HepG2 (cell line): ENCODE data around the gene NCS1.

Source experiments
- CEBPB ChIP-seq: IDR thresholded peaks from 2 replicates; pipeline ENCODE4 v1.6.1; 2011; ENCODE audit warnings: low read depth, low read length, improper control_type of control experiment, borderline replicate concordance
- CTCF ChIP-seq: sonication (generic); formaldehyde crosslinking; IDR thresholded peaks from 2 replicates; pipeline ENCODE4 v1.5.0; 2020; ENCODE audit warnings: mild to moderate bottlenecking, missing genetic modification reagents, moderate library complexity
- EP300 ChIP-seq, 3 experiments: sonication (generic) in 1 of 3; formaldehyde crosslinking in 1 of 3; IDR thresholded peaks; 2 replicates each; pipeline versions ENCODE4 v1.5.1 to v1.6.1; 2011 to 2020; ENCODE audit warnings: low read depth in 2 of 3, low read length in 2 of 3, borderline replicate concordance in 1 of 3, improper control_type of control experiment in 1 of 3, mild to moderate bottlenecking in 1 of 3, missing genetic modification reagents in 1 of 3, moderate library complexity in 1 of 3
- FOXM1 ChIP-seq: sonication (generic); formaldehyde crosslinking; IDR thresholded peaks from 2 replicates; pipeline ENCODE4 v1.5.0; 2020; ENCODE audit warnings: missing genetic modification reagents
- HES4 ChIP-seq: sonication (generic); formaldehyde crosslinking; IDR thresholded peaks from 2 replicates; pipeline ENCODE4 v1.9.0; 2021; ENCODE audit warnings: mild to moderate bottlenecking, missing genetic modification reagents, borderline replicate concordance
- JDP2 ChIP-seq: sonication (generic); formaldehyde crosslinking; IDR thresholded peaks from 2 replicates; pipeline ENCODE4 v1.8.1; 2022; ENCODE audit warnings: missing genetic modification reagents, borderline replicate concordance
- PHB2 ChIP-seq: fragments of 450-650 bp; IDR thresholded peaks from 2 replicates; pipeline ENCODE4 v1.6.1; 2018; ENCODE audit not compliant: partially characterized antibody
- POLR2A ChIP-seq, 2 experiments: IDR thresholded peaks; 2 replicates each; pipeline ENCODE4 v1.6.1; 2011; ENCODE audit warnings: low read depth in 2 of 2, low read length in 2 of 2, mild to moderate bottlenecking in 1 of 2, moderate library complexity in 1 of 2; ENCODE audit not compliant: insufficient read depth in 1 of 2
- SIX1 ChIP-seq: sonication (generic); formaldehyde crosslinking; IDR thresholded peaks from 2 replicates; pipeline ENCODE4 v1.4.0; 2020; ENCODE audit warnings: missing genetic modification reagents, borderline replicate concordance
- SMARCC2 ChIP-seq: fragments of 450-650 bp; IDR thresholded peaks from 2 replicates; pipeline ENCODE4 v1.6.1; 2017; ENCODE audit warnings: antibody characterized with exemption, mild to moderate bottlenecking
- SMC3 ChIP-seq: IDR thresholded peaks from 2 replicates; pipeline ENCODE4 v1.6.1; 2011; ENCODE audit warnings: low read length, improper control_type of control experiment
- ZNF343 ChIP-seq: sonication (generic); formaldehyde crosslinking; IDR thresholded peaks from 2 replicates; pipeline ENCODE4 v1.4.0; 2020; ENCODE audit warnings: mild to moderate bottlenecking, missing genetic modification reagents
- ZNF354B ChIP-seq: sonication (generic); formaldehyde crosslinking; IDR thresholded peaks from 2 replicates; pipeline ENCODE4 v1.8.0; 2022; ENCODE audit warnings: mild to moderate bottlenecking, missing genetic modification reagents
- TF ChIP-seq, protein P1 (sequence below): IDR thresholded peaks from 2 replicates; pipeline ENCODE4 v1.6.1; 2016

DNA sequence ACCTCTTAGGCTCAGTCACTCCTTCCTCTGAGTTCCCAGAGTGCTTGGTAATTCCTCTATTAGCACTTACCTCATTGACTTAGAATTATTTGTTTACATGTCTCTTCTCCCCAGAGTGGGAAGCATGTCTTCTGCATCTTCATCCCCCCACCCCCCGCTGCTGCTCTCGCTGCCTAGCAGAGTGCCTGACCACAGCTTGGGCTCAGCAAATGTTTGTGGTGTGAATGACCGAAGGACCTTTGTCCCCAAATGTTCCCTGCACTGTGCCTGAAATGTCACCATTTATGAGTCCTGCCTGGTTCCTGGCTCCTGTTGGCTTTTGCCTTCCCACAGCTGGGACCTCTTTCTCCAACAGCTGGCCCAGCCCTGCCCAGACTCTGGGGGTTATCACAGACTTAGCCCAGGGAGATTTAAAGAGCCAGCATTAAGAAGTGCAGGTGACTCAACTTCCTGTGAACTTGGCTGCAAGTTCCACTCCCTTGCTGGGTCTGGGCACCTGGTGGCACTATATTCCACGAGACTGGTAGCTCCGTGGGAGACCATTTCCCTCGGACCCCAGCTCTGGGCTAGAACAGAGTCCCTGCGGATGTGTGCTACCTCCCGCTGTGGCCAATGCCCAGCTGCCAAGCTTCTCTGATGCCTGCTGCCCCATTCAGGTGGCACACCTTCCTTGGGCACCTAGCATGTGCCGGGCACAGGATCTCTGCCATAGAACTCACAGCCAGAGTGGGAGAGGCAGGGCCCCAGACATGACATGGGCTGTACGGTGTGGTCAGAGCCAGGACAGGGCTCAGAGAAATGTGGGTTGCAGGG lies 91.6 kb downstream of the NCS1 start:
- TF ChIP-seq SMARCC2 (no peak), PHB2 (no peak), FOXM1 (CRISPR knock-in tag) (no peak), POLR2A (IDR thresholded peaks at IDR 0.05; ENCODE audit: insufficient read depth in 1 of 2, low read depth in 2 of 2, low read length in 2 of 2) (no peak), SIX1 (no peak), CTCF (no peak), ZNF354B (CRISPR knock-in tag) (no peak), SMC3 (no peak), HES4 (no peak), ZNF343 (CRISPR knock-in tag) (no peak), JDP2 (CRISPR knock-in tag) (no peak), EP300 (IDR thresholded peaks at IDR 0.05; ENCODE audit: low read depth in 2 of 2, low read length in 2 of 2) (no peak), EP300 (CRISPR knock-in tag; IDR thresholded peaks at IDR 0.05; ENCODE audit: borderline replicate concordance) (no peak), CEBPB (no peak)
- TF ChIP-seq, protein P1, sequence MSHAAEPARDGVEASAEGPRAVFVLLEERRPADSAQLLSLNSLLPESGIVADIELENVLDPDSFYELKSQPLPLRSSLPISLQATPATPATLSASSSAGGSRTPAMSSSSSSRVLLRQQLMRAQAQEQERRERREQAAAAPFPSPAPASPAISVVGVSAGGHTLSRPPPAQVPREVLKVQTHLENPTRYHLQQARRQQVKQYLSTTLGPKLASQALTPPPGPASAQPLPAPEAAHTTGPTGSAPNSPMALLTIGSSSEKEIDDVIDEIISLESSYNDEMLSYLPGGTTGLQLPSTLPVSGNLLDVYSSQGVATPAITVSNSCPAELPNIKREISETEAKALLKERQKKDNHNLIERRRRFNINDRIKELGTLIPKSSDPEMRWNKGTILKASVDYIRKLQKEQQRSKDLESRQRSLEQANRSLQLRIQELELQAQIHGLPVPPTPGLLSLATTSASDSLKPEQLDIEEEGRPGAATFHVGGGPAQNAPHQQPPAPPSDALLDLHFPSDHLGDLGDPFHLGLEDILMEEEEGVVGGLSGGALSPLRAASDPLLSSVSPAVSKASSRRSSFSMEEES (CRISPR knock-in tag): no peak
